ENCODE data around the gene VPS36. TPM values are rescaled to one million over a fixed set of nuclear protein-coding genes. Genes with fewer than 3 reads are reported as not detected.

Gene VPS36
- total RNA-seq, 1 donor from 2014 or later: 60.6 TPM

DNA sequence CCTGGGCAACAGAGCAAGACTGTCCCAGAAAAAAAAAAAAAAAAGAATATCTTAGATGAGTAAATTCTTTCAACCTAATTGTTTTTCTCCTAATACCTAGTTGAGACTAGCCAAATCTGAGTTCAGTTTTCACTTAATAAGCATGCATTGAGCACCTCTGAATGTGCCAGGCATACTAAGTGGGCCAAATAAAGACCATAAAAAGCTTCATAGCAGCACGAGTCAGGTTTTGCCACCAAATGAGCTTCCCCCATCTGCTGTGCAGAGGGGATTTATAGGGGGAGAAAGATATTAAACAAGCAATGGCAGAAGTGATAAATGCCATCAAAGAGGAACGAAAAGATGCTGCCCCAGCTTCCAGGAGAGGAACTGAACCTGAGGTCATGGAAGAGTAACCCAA lies 55.8 kb downstream of the VPS36 start:
- H3K27me3 Mint-ChIP-seq: peaks cover 4% of the 10 kb centered on the region
- no peak for ATAC-seq (ENCODE audit: low read depth)
- CTCF ChIA-PET: no interaction called here
- TF ChIP-seq, protein P1, sequence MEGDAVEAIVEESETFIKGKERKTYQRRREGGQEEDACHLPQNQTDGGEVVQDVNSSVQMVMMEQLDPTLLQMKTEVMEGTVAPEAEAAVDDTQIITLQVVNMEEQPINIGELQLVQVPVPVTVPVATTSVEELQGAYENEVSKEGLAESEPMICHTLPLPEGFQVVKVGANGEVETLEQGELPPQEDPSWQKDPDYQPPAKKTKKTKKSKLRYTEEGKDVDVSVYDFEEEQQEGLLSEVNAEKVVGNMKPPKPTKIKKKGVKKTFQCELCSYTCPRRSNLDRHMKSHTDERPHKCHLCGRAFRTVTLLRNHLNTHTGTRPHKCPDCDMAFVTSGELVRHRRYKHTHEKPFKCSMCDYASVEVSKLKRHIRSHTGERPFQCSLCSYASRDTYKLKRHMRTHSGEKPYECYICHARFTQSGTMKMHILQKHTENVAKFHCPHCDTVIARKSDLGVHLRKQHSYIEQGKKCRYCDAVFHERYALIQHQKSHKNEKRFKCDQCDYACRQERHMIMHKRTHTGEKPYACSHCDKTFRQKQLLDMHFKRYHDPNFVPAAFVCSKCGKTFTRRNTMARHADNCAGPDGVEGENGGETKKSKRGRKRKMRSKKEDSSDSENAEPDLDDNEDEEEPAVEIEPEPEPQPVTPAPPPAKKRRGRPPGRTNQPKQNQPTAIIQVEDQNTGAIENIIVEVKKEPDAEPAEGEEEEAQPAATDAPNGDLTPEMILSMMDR (IDR thresholded peaks at IDR 0.05): no peak
- H3K4me1 Mint-ChIP-seq: no peaks in the 10 kb centered on the region
- no peaks in the 10 kb centered on the region for H3K9me3 Mint-ChIP-seq
- no peak for DNase-seq
- H3K4me3 Mint-ChIP-seq: no peak overlapping the region
- no peak overlapping the region for H3K27ac Mint-ChIP-seq
- POLR2A ChIA-PET: no interaction called here
- no peaks in the 10 kb centered on the region for H3K36me3 Mint-ChIP-seq (ENCODE audit: low read depth)
- intact Hi-C loops (cut with micrococcal nuclease): no loop called here

GRCh38 chr13:52393572-52394357 lies 56.7 kb downstream of the VPS36 start:
- H3K4me1 Mint-ChIP-seq: no peaks in the 10 kb centered on the region

DNA sequence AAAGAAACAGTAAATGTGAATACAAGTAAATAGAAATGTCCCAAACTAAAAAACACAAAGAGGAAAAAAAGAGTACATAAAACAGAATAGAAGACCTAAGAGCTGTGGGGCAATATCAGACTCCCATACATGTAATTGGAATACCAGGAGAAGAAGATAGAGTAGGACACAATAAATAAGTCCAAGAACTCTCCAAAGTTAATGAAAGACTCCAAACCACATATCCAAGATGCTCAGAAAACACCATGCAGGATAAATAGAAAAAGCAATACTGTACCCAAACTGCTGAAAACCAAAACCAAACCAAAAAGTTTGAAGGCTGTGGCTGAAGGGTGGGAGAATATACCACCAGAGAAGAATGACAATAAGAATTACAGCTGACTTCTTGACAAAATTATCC lies 62.7 kb downstream of the VPS36 start:
- ATAC-seq (ENCODE audit: low read depth) (no peak), DNase-seq (no peak)
- TF ChIP-seq, protein P1 (IDR thresholded peaks at IDR 0.05): no peak
- CTCF ChIA-PET: interaction anchor here (1.2 kb wide), 1 partner anchor 63 kb away, joined by 3 read pairs; the partner anchor contains the start of gene VPS36
- H3K36me3 Mint-ChIP-seq (ENCODE audit: low read depth): no peaks in the 10 kb centered on the region
- H3K27ac Mint-ChIP-seq: no peak overlapping the region
- intact Hi-C loops (cut with micrococcal nuclease): no loop called here
- H3K9me3 Mint-ChIP-seq: no peaks in the 10 kb centered on the region
- H3K27me3 Mint-ChIP-seq: no peaks in the 10 kb centered on the region
- POLR2A ChIA-PET: no interaction called here
- no peaks in the 10 kb centered on the region for H3K4me1 Mint-ChIP-seq
- H3K4me3 Mint-ChIP-seq: no peak overlapping the region

More at GRCh38 chr13:52393572-52394357, 56.7 kb downstream of the VPS36 start:
- Mint-ChIP-seq H3K4me3 (no peak overlapping the region), H3K9me3 (no peaks in the 10 kb centered on the region), H3K27me3 (peaks cover 4% of the 10 kb centered on the region), H3K36me3 (ENCODE audit: low read depth) (no peaks in the 10 kb centered on the region), H3K27ac (no peak overlapping the region)
- TF ChIP-seq, protein P1 (IDR thresholded peaks at IDR 0.05): no peak
- intact Hi-C loops (cut with micrococcal nuclease): no loop called here
- no peak for ATAC-seq (ENCODE audit: low read depth)
- ChIA-PET POLR2A (no interaction called here), CTCF (no interaction called here)
- no peak for DNase-seq

GRCh38 chr13:52385870-52386269 lies 64.6 kb downstream of the VPS36 start:
- H3K27me3 Mint-ChIP-seq: no peaks in the 10 kb centered on the region
- no peak for ATAC-seq (ENCODE audit: low read depth)
- intact Hi-C loops (cut with micrococcal nuclease): no loop called here
- H3K36me3 Mint-ChIP-seq (ENCODE audit: low read depth): no peaks in the 10 kb centered on the region
- TF ChIP-seq, protein P1 (IDR thresholded peaks at IDR 0.05): no peak
- no peaks in the 10 kb centered on the region for H3K9me3 Mint-ChIP-seq
- H3K4me1 Mint-ChIP-seq: no peaks in the 10 kb centered on the region
- POLR2A ChIA-PET: no interaction called here
- no peak overlapping the region for H3K27ac Mint-ChIP-seq
- DNase-seq: no peak
- H3K4me3 Mint-ChIP-seq: no peak overlapping the region
- CTCF ChIA-PET: no interaction called here

- CTCF ChIA-PET: no interaction called here
- ATAC-seq (ENCODE audit: low read depth) (no peak), DNase-seq (no peak)
- Mint-ChIP-seq H3K4me3 (no peak overlapping the region), H3K27me3 (no peaks in the 10 kb centered on the region), H3K4me1 (no peaks in the 10 kb centered on the region), H3K27ac (no peak overlapping the region), H3K36me3 (ENCODE audit: low read depth) (no peaks in the 10 kb centered on the region), H3K9me3 (no peaks in the 10 kb centered on the region)
- TF ChIP-seq, protein P1 (IDR thresholded peaks at IDR 0.05): no peak
- intact Hi-C loops (cut with micrococcal nuclease): no loop called here
- POLR2A ChIA-PET: no interaction called here
These were observed 67.1 kb downstream of the VPS36 start for GRCh38 chr13:52383366-52383765.

Measured in activated B cell treated with CpG ODN at 0.5 μM for 24 hours (primary cell).